HAP-1 (cell line): ENCODE measurements around the gene FGFR3.
"Not testable (repeated sequence)": the region's sequence is repeated elsewhere in the genome, so short reads cannot be mapped to it uniquely, and the experiment has no call there.

Experiments used
- DNase-seq, 2 experiments: peaks; one replicate each; pipeline ENCODE4 v3.0.0-alpha.2; 2016 to 2020; ENCODE audit warnings: low spot score in 2 of 2
- H3K27me3 ChIP-seq: fragments of 250-450 bp; sonication (Bioruptor Pico); 2 replicates; pipeline ENCODE4 v1.5.1; 2020; ENCODE audit warnings: low read depth, mild to moderate bottlenecking, moderate library complexity
- H3K36me3 ChIP-seq: fragments of 250-450 bp; sonication (Bioruptor Pico); replicated peaks from 2 replicates; pipeline ENCODE4 v1.5.1; 2020; ENCODE audit warnings: mild to moderate bottlenecking
- H3K4me1 ChIP-seq: fragments of 250-450 bp; sonication (Bioruptor Pico); 2 replicates; pipeline ENCODE4 v1.5.1; 2020; ENCODE audit warnings: mild to moderate bottlenecking
- H3K4me3 ChIP-seq: fragments of 250-450 bp; sonication (Bioruptor Pico); 2 replicates; pipeline ENCODE4 v1.5.1; 2020; ENCODE audit warnings: mild to moderate bottlenecking, moderate library complexity
- H3K9me3 ChIP-seq: fragments of 250-450 bp; sonication (Bioruptor Pico); 2 replicates; pipeline ENCODE4 v1.5.1; 2020; ENCODE audit warnings: mild to moderate bottlenecking, moderate library complexity
- in situ Hi-C: fragments of 300-500 bp; cut with MboI; formaldehyde crosslinking; loops from 3 replicates; pipeline ENCODE4 v1.14.3; 2020; ENCODE audit warnings: low sequenced_read_pairs, inconsistent platforms, mixed read lengths

FGFR3 gene

DNA sequence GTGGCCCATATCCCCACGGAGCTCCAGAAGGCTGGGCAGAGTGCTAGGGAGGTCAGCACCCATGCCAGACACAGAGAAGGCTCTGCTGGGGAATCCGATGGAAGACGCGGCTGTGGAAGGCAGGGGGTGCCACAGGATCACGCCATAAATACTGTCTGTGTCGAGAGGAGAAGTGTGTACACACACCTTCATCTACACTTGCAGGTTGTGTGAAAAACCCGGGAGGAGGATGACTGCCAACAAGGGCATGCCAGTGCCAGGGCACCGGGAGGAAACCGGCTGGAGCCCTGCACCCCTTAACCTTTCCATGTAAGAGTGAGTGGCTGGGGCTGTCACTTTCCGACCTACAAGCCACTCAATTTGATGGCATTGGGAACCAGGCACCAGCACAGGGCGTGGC lies 31.7 kb downstream of the FGFR3 start:
- Histone ChIP-seq H3K4me3 (no peak overlapping the region), H3K4me1 (no peaks in the 10 kb centered on the region), H3K27me3 (no peaks in the 10 kb centered on the region), H3K36me3 (peaks cover 67% of the 10 kb centered on the region), H3K9me3 (no peaks in the 10 kb centered on the region)
- DNase-seq: no peak
- in situ Hi-C loops: no loop called here

DNA sequence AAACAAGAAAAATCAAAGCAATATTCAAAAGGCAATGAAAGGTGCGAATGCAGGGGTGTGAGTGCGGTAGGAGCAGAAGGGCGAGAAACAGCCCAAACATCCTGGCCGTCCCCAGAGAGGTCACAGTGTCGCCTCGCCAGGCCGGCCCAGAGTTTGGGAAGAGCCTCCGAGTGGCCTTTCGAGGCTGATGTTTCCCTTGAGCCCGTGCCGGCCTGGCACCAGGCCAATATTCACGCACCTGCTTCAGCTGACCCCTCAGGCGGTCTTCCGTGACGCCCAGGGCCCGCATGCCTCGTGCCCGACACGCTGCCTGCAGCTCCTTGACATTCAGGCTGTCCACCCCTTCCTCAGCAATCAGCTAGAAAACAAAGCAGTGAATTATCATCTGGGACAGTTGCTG lies 32.2 kb downstream of the FGFR3 start:
- Histone ChIP-seq H3K9me3 (no peaks in the 10 kb centered on the region), H3K4me3 (no peak overlapping the region), H3K36me3 (peaks cover 65% of the 10 kb centered on the region), H3K27me3 (no peaks in the 10 kb centered on the region), H3K4me1 (no peaks in the 10 kb centered on the region)
- no peak for DNase-seq
- in situ Hi-C loops: no loop called here

DNA sequence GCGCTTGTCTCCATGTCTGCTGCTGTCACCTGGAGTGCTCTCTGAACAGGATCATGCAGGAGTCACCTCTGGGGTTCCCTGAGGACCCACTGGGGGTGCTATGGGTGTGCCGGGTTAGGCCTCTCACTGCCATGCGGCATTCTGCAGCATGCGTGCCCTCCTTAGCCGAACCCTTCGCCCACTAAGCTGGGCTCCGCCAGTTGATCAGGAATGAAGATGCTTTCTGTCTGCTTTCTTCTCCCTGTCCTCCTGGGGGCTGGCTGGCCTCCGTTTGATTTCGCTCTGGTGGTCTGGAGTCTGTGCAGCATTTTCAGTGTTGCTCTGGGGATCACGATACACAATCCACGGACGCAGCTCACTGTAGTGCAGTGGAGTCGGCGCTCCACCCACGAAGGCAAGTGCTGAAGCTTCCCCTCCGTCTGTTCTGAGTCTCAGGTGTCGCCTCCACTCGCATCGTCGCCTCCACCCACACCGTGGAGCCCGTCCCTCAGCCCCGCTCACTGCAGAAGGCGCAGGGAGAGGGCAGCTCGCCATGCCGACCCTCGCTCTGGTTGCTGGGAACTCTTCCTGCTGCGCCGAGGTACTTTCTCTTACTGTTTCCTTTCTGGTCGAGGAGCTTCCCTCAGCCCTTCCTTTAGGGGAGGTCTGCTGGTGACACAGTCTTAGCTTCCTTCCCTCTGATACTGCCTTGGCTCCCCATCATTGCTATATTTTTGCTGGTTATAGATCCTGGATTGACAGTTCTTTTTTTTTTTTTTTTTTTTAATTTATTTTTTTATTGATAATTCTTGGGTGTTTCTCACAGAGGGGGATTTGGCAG lies 33.6 kb downstream of the FGFR3 start:
- Histone ChIP-seq H3K4me3 (no peak overlapping the region), H3K9me3 (no peaks in the 10 kb centered on the region), H3K27me3 (no peaks in the 10 kb centered on the region), H3K36me3 (peaks cover 67% of the 10 kb centered on the region), H3K4me1 (no peaks in the 10 kb centered on the region)
- no peak for DNase-seq
- in situ Hi-C loops: no loop called here

DNA sequence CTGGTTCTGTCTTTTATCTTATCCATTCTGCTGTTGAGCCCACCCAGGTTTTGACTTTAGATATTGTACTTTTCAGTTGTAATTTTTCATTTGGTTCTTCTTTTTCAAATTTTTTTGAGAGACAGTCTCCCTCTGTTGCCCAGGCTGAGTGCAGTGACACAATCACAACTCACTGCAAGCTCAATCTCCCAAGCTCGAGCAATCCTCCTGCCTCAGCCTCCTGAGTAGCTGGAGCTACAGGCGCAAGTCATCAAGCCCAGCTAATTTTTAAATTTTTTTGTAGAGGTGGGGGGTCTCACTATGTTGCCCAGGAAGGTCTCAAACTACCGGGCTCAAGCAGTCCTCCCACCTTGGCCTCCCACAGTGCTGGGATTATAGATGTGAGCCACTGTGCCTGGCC lies 37.1 kb downstream of the FGFR3 start:
- no peak overlapping the region for H3K4me3 ChIP-seq
- DNase-seq: no peak
- no peaks in the 10 kb centered on the region for H3K9me3 ChIP-seq
- in situ Hi-C loops: no loop called here
- no peaks in the 10 kb centered on the region for H3K4me1 ChIP-seq
- no peaks in the 10 kb centered on the region for H3K27me3 ChIP-seq
- H3K36me3 ChIP-seq: peaks cover 66% of the 10 kb centered on the region

DNA sequence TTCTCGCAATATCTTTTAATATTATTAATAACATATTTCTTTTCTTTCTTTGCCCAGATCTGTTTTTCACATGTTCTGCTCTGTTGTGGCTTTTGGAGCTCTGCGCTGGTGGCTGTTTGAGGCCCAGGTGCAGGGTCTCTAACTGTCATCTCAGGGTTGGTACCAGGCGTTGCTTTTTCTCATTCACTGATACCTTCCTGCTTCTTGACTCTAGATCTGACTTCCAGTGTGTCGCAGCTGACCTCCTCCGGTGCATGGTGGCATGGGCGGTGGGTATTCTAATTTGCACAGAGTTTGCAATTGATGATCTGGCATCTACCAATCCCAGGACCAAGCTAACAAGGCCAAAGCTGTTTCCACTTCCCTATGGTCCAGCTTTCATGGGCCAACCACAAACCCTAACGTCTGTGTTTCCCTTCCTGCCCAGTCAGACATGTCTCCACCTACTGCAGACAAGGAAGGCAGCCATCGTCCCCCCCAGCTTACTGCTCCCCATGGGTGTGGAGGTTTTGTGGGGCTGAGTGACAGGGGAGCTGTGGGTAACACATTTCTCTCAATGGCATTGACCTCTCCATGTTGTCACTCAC lies 37.6 kb downstream of the FGFR3 start:
- Histone ChIP-seq H3K4me1 (no peaks in the 10 kb centered on the region), H3K9me3 (no peaks in the 10 kb centered on the region), H3K27me3 (no peaks in the 10 kb centered on the region), H3K36me3 (peaks cover 66% of the 10 kb centered on the region), H3K4me3 (no peak overlapping the region)
- DNase-seq: no peak
- in situ Hi-C loops: no loop called here

DNA sequence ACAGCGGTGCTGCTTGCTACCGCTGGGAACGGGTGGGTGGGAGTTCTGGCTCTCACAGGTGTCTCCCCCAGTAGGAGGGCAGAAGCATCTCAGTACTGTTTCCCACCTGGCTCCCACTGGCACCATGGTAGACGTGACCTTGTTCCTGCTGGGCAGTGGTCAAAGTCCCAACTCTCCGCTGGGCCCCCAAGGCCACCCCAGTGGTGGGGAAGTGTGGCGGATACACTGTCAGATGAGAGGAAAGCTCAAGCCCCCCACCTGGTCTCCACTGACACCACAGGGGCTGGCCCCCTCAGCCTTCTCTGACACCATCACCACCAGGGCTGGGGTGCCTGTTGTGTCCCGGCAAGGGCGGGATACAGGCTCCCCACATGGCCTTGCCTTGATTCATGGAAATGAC lies 38.2 kb downstream of the FGFR3 start:
- Histone ChIP-seq H3K4me1 (no peaks in the 10 kb centered on the region), H3K4me3 (no peak overlapping the region), H3K27me3 (no peaks in the 10 kb centered on the region), H3K9me3 (no peaks in the 10 kb centered on the region), H3K36me3 (peaks cover 70% of the 10 kb centered on the region)
- DNase-seq: no peak
- in situ Hi-C loops: no loop called here

DNA sequence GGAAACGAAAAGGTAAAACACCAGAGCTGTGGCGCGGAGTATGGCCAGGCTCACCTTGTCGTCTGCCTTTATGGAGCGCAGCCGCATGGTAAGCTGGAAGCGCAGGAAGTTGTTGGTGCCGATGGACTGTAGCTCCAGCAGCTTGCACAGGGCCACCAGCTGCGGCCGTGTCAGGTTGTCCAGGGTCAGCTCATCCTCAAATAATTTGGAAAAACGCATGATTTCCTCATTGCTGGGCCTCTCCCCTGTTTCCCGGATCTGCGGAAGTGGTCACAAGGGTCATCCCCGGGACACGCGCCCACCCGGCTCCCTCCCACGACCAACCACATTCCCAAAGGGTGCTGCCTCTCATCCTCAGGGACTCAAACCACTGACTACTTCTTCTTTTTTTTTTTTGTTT lies 39.6 kb downstream of the FGFR3 start:
- Histone ChIP-seq H3K36me3 (peaks cover 73% of the 10 kb centered on the region), H3K4me3 (no peak overlapping the region), H3K9me3 (no peaks in the 10 kb centered on the region), H3K27me3 (no peaks in the 10 kb centered on the region), H3K4me1 (no peaks in the 10 kb centered on the region)
- in situ Hi-C loops: no loop called here
- no peak for DNase-seq

DNA sequence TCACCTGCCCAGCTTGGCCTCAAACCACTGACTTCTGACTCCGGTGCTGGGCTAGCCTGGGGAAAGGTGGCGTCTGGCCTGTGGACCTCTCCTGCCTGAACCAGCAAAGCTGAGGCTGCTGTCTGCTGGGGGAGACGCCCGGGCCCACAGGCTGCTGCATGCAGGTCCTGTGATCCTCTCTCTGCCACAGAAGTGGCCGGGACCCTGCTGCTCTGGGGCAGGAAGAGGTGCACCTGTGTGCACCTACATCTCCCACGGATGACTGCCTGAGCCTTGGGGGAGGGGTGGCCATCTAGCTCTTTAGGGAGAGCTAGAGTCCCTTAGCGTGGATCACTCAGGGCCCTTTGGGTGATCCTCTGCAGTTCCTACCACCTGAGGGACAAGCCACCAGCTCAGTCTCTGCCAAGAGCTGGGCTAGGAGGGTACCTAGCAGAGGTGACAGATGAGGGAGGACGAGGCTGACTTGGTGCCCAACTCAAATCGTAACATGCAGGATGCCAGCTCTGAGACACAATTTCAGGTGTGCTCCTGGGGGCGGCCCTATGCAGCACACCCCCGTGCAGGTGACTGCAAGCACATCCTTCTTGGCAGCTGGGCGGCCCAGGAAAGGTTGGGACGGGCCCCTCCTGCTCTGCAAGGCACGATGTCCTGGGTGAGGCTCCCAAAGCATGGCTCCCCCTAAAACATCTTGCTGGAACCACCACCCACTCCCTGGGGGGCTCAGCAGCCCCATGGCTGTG lies 40.4 kb downstream of the FGFR3 start:
- no peak for DNase-seq
- Histone ChIP-seq H3K36me3 (peaks cover 81% of the 10 kb centered on the region), H3K4me3 (no peak overlapping the region), H3K9me3 (no peaks in the 10 kb centered on the region), H3K27me3 (no peaks in the 10 kb centered on the region), H3K4me1 (no peaks in the 10 kb centered on the region)
- in situ Hi-C loops: no loop called here

DNA sequence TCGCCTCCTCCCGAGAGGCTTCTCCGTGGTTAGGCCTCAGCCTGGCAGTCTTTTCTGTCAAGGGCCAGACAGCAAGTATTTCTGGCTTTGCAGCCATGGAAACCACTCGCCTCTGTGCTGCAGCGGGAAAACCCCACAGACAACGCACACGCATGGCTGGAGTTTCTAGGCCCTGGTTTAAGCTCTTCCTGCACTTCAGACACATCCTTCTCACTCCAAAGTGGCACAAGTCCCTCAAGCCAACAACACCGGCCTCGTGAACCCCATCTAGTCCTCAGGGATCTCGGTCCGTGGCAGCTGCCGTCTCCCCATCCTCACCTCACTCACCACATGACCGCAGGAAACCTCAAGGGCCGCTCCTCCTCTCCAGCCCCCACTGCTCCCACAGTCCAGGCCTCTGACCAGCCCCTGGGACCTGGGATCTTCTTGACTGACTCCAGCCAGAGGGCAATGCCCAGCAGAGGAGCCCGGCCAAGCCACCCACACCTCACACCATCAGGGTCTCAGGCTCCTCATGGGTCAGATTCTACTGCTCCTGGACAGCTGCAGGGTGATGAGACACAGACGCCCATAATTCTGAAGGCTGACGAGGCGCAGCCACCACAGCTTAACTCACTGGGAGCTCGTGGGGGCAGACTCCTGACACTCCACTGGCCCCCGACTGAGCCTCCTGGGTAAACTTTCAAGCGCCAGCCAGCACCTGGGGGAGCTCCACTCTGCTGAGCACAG lies 41.1 kb downstream of the FGFR3 start:
- Histone ChIP-seq H3K27me3 (no peaks in the 10 kb centered on the region), H3K9me3 (no peaks in the 10 kb centered on the region), H3K4me3 (no peak overlapping the region), H3K36me3 (peaks cover 88% of the 10 kb centered on the region), H3K4me1 (no peaks in the 10 kb centered on the region)
- in situ Hi-C loops: no loop called here
- DNase-seq: no peak

DNA sequence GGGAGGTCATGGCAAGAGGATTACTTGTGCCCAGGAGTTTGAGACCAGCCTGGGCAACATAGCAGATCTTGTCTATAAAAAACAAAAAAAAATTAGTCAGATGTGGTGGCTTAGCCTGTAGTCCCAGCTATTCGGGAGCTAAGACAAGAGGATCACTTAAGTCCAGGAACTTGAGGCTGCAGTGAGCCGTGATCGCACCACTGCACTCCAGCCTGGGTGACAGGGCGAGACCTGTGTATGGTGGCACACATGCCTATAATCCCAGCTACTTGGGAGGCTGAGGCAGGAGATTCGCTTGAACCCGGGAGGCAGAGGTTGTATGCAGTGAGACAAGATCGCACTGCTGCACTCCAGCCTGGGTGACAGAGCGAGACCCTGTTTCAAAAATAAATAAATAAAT lies 42.7 kb downstream of the FGFR3 start:
- H3K9me3 ChIP-seq, H3K27me3 ChIP-seq, in situ Hi-C loops, H3K4me1 ChIP-seq, DNase-seq, H3K4me3 ChIP-seq: not testable (repeated sequence)
- H3K36me3 ChIP-seq: peaks cover 88% of the 10 kb centered on the region

DNA sequence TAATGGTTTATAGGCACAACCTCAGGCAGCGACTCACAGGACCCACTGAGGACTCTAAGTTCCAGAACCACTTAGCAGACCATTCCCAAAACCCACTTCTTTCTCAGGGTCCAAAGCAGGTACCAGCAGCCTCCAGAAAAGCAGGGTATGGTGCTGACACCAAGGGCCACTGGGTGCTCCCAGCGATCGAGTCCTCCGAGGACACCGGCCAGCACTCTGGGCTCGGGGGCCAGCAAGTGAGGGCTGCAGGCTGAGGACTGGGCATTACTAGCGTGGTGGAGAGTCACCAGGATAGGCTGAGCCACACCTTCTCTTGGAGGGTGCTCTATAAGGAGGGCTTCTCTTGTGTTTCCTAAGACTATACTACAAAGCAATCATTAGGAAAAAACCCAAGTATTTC lies 43.6 kb downstream of the FGFR3 start:
- no peaks in the 10 kb centered on the region for H3K27me3 ChIP-seq
- H3K9me3 ChIP-seq: no peaks in the 10 kb centered on the region
- H3K4me1 ChIP-seq: no peaks in the 10 kb centered on the region
- peaks cover 88% of the 10 kb centered on the region for H3K36me3 ChIP-seq
- DNase-seq: no peak
- H3K4me3 ChIP-seq: no peak overlapping the region
- in situ Hi-C loops: no loop called here

DNA sequence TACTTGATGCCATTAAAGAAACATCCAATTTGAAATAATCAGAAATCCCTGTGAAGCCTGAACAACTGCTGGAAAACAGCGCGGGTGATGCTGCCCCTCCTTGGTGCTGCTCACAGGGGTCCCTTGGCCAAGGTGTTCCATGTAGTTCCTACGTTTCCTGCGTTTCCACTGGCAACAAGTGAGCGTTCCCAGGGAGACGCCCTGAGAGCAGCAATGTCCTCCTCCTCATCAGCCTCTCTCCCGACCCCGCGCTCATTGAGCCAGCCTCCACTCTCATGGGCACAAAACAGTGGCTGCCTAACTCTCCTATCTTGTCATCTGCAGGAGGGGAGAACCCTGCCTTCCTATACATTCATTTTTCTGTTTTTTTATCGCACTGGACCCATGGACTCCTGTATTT lies 44.0 kb downstream of the FGFR3 start:
- Histone ChIP-seq H3K27me3 (no peaks in the 10 kb centered on the region), H3K4me1 (no peaks in the 10 kb centered on the region), H3K36me3 (peaks cover 88% of the 10 kb centered on the region), H3K4me3 (no peak overlapping the region), H3K9me3 (no peaks in the 10 kb centered on the region)
- no peak for DNase-seq
- in situ Hi-C loops: no loop called here

DNA sequence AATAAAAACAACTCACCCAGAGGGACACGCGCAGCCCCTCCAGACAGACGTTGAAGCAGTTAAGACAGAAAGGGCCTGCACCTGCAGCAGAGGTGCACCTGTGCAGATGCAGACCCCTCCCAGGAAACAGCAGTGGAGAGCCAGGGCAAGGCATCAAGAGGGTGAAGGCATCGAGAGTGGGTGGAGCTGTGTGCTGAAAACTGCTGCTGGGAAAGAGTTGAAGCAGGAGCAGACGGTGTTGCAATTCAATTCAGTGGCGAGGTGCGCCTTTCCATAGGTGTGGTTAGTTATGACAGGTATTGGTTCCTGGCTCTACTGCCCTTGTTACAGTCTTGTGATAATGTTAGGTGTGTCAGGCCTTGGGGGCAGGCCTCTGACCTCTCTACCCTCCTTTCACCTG lies 46.2 kb downstream of the FGFR3 start:
- peaks cover 86% of the 10 kb centered on the region for H3K36me3 ChIP-seq
- no peak for DNase-seq
- H3K4me1 ChIP-seq: no peaks in the 10 kb centered on the region

More for the DNA sequence above, 46.2 kb downstream of the FGFR3 start:
- no peak overlapping the region for H3K4me3 ChIP-seq
- no peaks in the 10 kb centered on the region for H3K27me3 ChIP-seq
- no peaks in the 10 kb centered on the region for H3K9me3 ChIP-seq
- in situ Hi-C loops: no loop called here
